Measurements from ENCODE around the gene SULF2. TPM values are rescaled to one million over a fixed set of nuclear protein-coding genes. Genes with fewer than 3 reads are reported as not detected.

SULF2 gene
- total and polyA plus RNA-seq, 8 donors, result 11.3 to 42.0 (median 15.8) TPM

DNA sequence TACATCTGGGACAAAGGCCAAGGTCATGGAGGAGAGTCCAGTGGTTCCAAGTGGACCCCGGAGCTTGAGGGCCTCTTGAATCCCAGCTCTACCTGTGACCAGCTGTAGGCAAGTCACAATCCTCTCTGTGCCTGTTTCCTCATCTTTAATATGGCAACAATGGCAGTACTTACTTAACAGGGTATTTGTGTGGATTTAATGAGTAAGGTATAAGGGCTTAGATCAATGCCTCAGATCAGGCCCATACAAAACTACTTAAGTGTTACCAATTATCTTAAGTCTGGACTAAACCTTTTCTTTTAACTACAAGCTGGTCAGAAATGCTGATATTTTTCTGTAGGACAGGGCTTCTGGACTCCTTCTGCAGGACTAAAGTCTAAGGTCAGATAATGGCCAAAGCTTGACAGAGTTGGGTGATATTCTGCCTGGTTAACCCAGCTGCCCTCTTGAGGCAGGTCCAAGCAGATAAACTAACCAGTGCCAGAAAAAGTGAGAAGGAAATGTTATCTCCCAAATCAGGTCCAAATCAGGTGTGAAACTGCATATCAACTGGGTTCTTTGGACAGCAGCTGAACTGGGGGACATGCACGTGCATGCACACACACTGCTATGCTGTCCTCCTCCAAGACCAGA lies 2.2 kb downstream of the SULF2 start:
- TF ChIP-seq, protein P1, sequence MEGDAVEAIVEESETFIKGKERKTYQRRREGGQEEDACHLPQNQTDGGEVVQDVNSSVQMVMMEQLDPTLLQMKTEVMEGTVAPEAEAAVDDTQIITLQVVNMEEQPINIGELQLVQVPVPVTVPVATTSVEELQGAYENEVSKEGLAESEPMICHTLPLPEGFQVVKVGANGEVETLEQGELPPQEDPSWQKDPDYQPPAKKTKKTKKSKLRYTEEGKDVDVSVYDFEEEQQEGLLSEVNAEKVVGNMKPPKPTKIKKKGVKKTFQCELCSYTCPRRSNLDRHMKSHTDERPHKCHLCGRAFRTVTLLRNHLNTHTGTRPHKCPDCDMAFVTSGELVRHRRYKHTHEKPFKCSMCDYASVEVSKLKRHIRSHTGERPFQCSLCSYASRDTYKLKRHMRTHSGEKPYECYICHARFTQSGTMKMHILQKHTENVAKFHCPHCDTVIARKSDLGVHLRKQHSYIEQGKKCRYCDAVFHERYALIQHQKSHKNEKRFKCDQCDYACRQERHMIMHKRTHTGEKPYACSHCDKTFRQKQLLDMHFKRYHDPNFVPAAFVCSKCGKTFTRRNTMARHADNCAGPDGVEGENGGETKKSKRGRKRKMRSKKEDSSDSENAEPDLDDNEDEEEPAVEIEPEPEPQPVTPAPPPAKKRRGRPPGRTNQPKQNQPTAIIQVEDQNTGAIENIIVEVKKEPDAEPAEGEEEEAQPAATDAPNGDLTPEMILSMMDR (IDR thresholded peaks at IDR 0.05), result no peak
- no peak overlapping the region for H3K27ac ChIP-seq
- intact Hi-C loops (cut with DNase I), result no loop called here
- peaks cover 4 to 26% of the 10 kb centered on the region in 2 donors for H3K4me1 ChIP-seq
- DNase-seq (no peak), ATAC-seq (no peak)
- no peak overlapping the region for H3K4me3 ChIP-seq
- H3K27me3 ChIP-seq, result peaks cover 6 to 57% of the 10 kb centered on the region in 2 donors
- no peaks in the 10 kb centered on the region for H3K9me3 ChIP-seq
- no peaks in the 10 kb centered on the region for H3K36me3 ChIP-seq

DNA sequence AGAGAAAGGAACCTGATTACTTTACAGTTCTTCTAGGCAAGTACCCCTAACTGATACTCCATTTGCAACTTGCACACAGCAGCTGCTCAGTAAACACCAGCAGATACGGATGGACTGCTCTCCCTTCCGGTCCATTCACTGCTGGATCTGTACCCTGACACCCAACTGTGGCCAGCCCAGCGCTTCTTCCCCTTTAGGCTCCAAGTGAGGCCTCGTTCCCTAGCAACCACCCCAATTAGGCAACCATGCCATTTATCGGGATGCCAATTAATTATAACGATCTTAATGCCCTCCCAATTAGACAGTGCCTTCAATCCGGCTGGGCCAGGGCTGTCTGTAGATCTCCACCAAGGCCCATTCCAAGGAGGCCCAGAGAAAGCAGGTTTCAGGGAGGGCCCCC lies 3.2 kb downstream of the SULF2 start:
- Histone ChIP-seq H3K27ac (no peak overlapping the region), H3K4me1 (peaks cover 4 to 26% of the 10 kb centered on the region in 2 donors), H3K36me3 (no peaks in the 10 kb centered on the region), H3K9me3 (no peaks in the 10 kb centered on the region), H3K27me3 (peaks cover 6 to 47% of the 10 kb centered on the region in 2 donors), H3K4me3 (no peak overlapping the region)
- TF ChIP-seq, protein P1 (IDR thresholded peaks at IDR 0.05), result no peak
- intact Hi-C loops (cut with DNase I), result no loop called here
- no peak for ATAC-seq
- DNase-seq, result no peak

GRCh38 chr20:47781632-47782031 lies 3.6 kb downstream of the SULF2 start:
- Histone ChIP-seq H3K4me1 (peaks cover 4 to 25% of the 10 kb centered on the region in 2 donors), H3K36me3 (no peaks in the 10 kb centered on the region), H3K9me3 (no peaks in the 10 kb centered on the region), H3K27ac (no peak overlapping the region), H3K27me3 (peaks cover 6 to 43% of the 10 kb centered on the region in 2 donors), H3K4me3 (no peak overlapping the region)
- DNase-seq, result no peak
- intact Hi-C loops (cut with DNase I), result no loop called here
- TF ChIP-seq, protein P1 (IDR thresholded peaks at IDR 0.05), result no peak
- ATAC-seq, result no peak

DNA sequence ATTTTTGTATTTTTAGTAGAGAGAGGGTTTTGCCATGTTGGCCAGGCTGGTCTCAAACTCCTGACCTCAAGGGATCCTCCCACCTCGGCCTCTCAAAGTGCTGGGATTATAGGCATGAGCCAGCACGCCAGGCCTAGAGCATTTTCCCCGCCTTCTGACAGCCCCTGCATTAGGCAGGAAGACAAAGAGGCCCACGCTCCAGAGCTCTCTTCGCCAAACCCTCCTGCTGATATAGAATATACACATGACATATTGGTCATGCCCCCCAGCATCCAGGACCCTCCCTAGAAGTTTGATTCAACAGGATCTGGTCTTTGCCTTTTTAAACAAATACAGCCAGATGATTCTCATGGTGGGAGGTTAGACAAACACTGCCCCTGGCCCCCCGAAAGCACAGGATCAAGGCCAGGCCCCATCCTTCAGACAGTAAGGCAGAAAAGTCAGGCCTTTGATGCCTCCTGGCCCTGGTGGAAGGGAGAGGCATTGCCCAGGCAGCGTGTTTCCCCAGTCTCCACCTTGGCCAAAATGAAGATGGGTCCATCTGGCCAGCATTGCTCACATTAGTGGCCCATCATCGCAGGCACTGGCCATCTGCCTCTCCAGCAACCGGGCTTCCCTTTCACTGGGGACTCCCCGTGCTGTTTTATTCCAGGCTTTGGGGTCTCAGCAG lies 4.4 kb downstream of the SULF2 start:
- no peak for DNase-seq
- intact Hi-C loops (cut with DNase I), result no loop called here
- Histone ChIP-seq H3K36me3 (no peaks in the 10 kb centered on the region), H3K9me3 (no peaks in the 10 kb centered on the region), H3K27ac (no peak overlapping the region), H3K4me3 (no peak overlapping the region), H3K4me1 (peaks cover under 1 to 17% of the 10 kb centered on the region in 2 donors), H3K27me3 (peaks cover 6 to 35% of the 10 kb centered on the region in 2 donors)
- TF ChIP-seq, protein P1 (IDR thresholded peaks at IDR 0.05), result no peak
- ATAC-seq, result no peak

All from left lung (tissue), 10 donors.